Activated CD8-positive, alpha-beta memory T cell treated with anti-CD3 and anti-CD28 coated beads, Interleukin-2, amount 50 U/mL, for 24 hours (primary cell): ENCODE data around the gene ZDHHC8.
A peak's percentile ranks its signal among the peaks of the same experiment; 100 is the strongest.

Experiments used
- DNase-seq: peaks from one replicate; pipeline ENCODE4 v3.0.0-alpha.2; 2020; ENCODE audit errors: extremely low read depth

ZDHHC8 gene

DNA sequence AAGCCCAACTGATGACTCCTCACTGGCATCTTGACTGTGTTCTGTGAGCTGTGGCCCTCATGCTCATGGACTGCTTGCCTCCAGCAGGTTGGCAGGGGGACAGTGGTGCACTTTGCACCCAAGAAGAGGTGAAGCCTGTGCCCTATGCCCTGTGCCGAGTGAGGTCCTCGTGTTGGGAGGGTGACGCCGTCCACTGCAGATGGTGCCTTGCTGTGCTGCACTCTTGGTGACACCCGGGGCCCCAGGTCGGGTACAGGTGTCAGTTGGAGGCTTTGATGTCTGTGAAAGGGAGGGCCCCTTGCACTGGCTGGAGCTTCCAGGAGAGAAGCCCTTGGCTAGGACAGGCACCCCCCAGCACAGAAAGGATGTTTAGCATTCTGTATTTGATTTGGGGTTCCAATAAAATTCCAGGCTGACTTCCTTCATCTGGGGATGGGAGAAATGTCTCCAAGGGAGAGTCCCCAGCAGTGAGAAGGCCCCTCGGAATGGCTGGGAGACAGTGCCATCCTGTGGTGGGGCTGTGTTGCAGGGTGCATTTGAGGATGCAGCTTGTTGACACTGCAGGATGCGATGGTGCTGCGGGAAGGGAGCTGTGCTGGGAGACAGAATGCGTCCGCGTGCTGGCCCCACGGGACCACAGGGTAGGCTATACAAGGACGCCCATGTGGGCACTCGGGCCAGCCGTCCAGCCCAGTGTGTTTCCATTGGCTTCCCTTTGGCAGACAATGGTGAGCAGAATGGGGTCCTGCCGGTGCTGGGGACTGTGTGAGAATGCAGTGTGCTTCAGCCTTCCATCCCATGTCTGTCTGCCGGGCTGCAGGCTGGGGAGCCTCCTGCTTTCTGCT lies 2.5 kb upstream of the ZDHHC8 start:
- no peak for DNase-seq

DNA sequence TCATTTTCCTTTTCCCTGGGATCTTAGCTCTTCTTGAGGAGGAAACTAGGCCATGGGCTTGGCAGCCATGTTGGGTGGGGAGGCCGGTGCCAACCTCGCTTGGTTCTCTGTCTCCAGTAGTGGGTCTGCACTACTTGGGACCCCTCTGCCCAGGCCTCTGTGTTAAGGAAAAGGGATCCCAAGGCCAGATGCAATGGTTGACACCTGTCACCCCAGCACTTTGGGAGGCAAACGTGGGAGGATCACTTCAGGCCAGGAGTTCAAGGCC lies 1.9 kb upstream of the ZDHHC8 start:
- DNase-seq = no peak

DNA sequence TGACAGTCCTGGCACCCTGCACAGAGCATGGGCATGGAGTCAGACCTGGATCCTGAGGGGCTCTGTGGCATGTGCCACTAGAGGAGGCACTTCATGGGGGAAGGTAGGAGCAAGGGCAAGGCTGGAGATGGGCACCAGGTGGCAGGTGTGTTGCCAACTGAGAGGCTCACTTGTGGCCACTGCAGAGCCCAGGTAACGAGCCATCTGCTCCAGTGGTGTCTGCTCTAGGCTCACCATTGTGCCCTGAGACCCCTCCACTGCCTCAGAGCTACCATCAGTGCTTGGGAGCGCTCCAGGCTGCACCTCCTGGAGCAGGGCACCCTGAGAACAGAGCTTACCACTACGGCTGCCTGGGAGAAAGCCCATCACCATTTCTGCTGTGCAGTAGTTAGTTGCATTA lies 1.3 kb upstream of the ZDHHC8 start:
- no peak for DNase-seq

DNA sequence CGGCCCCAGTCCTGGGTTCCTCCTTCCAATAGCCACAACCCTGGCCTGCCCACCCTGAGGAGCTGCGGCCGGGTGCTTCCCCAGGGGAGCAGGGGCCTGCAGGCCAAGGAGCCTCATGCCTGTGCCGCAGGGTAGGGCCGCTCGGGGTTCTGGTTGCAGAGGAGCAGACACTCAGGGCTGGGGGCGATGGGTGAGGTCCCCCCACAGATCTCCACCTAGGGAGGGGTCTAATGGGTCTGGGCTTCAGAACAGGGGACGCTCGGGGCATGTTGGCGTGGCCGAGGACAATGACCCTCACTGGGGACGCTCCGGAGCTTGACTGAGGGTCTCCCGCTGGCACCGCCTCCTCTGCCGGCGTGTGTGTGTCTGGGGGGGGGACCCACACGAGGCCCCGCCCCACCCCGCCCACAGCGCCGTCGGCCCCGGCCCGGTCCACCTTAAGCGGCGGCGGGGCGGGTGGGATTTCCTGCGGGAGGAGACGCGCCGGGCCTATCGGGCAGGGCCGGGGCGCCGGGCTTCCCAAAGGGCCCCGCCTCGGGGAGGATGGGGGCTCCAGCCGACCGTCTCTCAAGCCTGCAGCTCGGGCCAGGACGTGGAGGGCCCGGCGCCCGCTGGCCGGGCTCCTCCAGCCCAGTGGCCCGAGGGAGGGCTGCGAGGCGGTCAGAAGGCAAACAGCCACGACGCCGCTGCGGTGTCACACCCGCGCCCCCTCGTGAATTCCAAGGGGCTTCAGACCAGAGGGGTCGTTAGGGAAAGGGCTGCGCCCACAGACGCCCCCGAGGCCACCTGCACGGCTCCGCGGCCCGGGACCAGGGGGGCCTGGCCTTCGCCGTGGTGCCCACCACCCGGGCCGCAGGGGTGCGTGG lies 640 bp upstream of the ZDHHC8 start:
- DNase-seq = peak; percentile 51

DNA sequence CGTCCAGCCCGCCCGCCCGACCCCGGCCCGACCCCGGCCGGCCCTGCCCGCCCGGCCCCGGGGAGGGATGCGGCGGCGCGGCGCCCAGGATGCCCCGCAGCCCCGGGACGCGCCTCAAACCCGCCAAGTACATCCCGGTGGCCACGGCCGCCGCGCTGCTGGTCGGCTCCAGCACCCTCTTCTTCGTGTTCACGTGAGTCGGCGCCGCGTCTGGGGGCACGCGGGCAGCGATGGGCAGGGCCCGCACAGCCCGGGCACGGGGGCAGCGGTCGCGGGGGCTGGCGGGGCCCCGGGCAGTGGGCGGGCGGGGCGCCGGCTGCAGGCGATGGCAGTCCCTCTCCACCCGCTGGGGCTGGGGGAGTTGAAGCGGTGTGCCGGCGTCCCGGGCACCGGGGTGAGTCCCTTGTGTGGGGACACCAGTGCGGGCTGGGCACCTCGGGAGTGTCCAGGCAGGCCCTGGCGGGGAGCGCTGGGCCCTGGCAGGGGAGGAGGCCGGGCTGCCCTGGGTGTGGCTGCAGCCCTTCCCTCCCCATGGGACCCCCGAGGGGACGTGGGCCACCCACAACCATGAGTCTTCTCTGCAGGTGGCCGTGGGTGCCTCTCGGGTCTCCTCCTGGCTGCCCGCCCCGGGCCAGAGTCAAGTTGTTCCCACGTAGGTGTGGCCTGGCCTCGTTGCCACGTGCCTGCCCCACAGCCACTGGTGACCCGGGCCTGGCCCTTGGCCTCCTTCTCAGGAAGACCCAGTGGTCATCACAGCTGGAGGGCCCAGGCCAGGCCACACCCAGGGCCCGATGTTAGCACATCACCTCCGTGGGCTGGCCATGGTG lies 468 bp downstream of the ZDHHC8 start:
- DNase-seq = no peak

DNA sequence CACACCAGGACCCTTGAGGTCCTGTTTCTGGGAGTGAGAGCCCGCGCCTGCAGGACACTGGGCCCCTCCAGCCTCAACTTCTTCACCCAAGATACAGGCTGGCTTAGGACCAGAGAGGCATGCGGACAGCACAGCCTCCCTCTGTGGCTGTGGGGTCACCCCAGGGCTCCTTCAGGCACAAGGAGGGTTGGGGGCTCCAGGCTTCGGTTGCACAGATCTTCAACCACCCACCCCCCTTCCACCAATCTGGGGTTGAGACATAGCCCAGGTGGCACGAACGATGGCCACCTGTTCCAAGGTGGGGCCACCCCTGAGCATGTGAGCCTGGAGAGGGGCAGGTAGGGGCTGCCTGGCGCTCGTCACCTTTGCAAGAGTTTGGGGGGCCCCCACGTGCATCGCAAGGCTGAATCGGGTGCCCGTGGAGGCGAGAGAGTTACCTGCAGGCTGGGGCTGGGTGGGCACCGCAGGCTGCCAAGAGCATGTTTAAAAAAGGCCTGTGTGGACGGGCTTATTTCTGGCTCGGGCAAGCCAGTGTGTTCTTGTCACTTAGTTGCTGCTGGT lies 1.2 kb downstream of the ZDHHC8 start:
- DNase-seq = no peak

DNA sequence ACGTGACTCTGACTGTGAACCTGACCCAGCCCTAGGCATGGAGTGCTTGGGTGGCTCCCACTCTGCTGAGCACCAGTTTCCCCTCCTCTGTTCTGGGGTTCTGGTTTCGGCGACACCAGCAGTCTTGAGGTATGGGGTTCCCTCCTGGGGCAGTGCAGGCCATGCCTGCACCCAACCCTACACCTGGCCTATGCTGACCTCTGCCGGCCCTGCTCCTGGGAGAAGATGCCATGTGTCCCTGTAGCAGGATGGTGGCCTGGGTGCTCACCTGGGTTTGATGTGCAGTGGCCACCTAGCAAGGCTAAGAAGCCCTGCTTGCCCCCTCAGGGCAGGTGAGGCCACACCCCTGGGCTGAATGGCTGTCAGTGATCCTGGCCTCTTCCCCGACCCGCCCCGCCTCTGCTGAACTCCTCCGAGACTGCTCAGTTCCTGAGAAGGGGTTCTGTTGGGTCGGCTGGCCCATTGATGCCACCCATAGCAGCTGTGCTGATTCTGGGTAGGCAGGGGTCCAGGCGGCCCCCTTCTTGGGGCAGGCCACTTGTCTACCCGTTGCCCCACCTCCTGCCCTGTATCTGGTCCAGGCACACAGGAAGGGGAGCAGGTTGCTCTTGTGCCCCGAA lies 2.4 kb downstream of the ZDHHC8 start:
- DNase-seq = no peak

DNA sequence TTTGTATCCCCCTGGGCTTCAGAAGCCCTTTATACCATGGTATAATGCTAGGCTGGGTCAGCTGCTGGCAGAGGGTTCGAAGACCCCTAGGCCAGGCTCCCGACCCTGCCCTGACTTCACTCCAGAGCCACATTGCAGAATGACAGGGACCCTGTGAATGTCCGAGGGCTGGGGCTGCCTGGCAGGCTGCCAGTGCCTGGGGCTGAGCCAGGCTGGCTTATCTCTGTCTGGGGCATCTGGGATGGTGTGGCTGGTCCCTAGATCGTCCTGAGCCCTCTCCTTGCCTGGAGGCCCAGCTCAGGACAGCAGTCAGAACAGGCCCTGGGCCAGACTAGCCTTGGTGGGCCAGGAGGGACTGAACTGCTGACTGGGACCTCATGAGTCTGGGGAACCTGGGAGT lies 3.7 kb downstream of the ZDHHC8 start:
- no peak for DNase-seq

DNA sequence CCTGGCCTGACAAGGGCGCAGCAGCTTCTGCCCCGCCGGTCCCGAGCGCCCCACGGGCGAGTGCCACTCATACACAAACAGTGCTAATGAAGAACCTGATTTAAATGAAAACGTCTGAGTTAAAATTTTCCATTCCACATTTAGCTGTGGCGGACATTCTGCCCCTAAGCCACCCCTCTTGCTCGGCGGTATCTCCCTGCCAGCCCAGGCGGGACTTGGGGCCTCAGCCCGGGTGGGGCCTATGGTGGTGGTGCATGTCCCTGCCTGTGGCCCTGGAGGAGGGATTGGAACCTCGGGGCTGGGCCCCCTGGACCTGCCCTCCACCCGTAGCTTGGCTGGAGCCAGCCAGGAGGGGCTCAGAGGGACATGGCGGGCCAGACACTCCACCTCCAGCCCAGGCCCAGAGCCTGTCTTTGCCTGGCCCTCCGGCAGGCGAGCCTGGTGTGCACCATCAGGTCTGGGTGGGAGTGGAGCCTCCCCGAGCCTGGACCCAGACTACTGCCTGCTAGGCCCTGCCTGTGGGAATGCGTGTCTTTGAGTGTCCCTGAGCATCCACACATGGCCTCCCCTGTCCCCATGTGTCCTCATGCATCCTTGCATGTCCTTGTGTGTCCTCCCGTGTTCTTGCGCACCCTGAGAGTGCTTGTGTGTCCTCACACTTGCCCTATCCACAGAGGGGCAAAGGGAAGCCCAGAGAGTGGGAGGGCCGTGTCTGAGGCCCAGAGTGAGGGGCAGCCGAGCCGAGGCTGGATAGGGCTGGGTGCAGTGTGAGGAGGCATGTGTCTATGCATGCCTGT lies 4.4 kb downstream of the ZDHHC8 start:
- DNase-seq = no peak

DNA sequence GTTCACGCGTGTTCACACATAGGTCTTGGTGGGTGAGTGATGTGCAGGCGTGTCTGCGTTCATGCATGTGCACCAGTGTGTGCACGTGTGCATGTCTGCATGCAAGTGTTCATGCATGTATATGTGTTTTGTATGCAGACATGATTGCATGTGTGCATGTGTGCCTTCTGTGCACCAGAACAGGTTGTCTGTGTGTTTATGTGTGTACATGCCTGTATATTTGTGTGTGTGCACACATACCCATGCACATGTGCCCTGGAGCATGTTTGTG lies 4.9 kb downstream of the ZDHHC8 start:
- no peak for DNase-seq

DNA sequence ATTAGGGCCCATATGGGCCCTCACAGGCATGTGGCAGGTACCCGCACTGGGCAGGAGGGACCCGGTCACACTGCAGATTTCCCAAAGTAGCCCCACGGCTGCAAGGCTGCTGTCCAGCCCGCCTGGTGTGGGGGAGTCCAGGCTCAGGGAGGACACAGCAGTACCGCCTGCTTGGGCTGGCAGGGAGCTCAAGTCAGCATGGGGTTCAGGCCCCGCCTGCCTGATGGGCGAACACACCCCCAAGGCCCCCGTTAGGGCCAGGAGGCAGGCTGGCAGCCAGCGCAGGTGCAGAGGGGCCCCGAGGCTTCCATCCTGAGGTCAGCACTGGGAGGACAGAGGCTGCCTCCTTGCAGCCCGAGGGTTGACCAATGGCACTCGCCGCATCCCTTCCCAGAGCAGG lies 5.5 kb downstream of the ZDHHC8 start:
- no peak for DNase-seq

DNA sequence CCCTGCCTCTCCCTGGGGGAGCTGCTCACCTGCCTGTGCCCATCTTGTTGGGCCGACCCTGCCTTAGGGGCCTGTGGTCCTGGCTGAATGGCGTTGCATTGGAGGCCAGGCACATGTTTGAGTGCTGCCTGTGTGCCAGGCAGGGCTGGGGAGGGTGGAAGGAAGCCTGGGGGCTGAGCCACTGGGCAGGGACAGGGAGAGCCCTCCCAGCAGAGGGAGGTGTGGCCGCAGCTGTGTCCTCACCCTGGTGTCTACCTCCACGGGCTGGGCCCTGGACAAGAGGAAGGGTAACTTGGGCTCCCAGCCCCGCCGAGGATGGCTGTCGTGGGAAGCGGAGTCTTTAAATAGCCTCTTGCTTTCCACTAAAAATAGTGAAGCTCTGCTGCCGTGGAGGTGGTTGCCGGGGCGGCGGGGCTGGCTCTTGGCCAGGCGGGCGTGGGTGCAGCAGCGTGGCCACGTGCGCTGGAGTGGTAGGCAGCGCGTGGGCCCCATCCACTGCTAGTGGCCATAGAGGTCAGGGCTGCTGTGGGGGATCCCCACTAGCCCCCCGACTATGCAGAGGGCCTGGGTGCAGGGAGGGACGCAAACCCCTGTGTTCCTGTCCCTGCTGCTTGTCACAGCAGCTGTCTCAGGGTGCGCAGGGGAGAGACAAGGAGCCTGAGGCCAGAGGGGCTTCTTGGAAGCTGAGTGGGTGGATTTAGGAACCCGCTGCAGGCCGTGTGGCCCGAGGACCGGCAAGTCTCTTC lies 6.2 kb downstream of the ZDHHC8 start:
- no peak for DNase-seq

DNA sequence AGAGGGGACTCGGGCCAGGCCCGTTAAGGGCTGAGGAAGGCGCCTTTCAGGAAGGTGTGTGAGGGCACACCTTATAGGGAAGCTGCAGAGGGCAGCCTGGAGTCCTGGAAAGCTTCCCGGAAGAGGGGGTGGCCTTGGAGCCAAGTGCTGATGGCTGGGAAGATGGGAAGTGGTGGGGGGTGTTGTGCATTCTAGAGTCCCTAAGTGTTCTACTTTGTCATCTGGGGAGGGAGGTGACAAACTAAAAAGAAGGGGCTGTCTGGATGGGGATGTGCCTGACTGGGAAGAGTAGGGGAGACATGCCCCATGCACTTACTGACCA lies 6.8 kb downstream of the ZDHHC8 start:
- DNase-seq = no peak

DNA sequence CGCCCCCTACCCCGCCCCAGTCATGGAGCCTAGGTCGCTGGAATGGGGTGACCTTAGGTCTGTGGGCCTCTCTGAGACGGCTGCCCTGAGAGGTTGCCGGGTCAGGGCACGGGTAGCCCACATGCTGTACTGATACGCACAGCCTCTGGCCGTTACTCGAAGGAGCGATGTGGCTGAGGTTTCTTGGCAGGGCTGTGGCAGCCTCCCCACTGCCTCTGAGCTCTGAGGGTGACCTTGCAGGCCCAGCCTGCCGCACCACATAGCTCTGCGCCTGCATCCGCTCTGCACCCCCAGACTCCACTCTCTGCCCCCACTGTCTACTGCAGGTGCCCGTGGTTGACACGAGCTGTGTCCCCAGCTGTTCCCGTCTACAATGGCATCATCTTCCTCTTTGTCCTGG lies 7.3 kb downstream of the ZDHHC8 start:
- DNase-seq = no peak

DNA sequence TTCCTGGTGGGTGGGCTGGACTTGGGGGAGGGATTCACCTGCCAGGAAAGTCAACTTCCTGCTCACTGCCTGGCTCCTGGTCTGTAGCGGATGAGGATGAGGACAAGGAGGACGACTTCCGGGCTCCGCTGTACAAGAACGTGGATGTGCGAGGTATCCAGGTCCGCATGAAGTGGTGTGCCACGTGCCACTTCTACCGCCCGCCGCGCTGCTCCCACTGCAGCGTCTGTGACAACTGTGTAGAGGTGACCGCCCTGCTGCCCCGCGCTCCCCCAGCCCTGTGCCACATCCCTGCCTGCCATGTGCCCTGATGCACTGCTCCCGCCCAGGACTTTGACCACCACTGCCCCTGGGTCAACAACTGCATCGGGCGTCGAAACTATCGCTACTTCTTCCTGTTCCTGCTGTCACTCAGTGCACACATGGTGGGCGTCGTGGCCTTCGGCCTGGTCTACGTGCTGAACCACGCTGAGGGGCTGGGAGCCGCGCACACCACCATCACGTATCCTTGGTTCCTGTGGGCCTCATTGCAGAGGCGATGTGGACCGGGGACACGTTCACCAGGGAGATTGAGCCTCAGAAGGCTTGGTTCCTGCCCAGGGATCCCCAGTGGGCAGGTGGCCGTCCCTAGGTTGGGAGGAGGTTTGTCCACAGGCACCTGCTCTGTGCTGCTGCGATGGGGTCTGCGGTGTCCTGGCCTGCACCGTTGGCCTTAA lies 7.9 kb downstream of the ZDHHC8 start:
- DNase-seq = no peak

DNA sequence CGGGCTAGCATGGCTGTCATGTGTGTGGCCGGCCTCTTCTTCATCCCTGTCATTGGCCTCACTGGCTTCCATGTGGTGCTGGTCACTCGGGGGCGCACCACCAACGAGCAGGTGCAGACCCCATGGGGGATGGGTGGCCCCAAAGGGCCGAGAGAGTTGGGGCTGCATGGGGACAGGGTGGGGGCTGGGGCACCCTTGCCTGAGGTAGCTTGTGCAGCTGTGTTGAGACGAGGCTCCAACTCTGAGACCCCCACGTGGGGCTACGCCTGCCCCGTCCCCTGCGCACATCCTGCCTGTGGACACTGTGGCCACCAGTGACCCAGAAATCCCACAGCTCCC lies 8.5 kb downstream of the ZDHHC8 start:
- DNase-seq = no peak

DNA sequence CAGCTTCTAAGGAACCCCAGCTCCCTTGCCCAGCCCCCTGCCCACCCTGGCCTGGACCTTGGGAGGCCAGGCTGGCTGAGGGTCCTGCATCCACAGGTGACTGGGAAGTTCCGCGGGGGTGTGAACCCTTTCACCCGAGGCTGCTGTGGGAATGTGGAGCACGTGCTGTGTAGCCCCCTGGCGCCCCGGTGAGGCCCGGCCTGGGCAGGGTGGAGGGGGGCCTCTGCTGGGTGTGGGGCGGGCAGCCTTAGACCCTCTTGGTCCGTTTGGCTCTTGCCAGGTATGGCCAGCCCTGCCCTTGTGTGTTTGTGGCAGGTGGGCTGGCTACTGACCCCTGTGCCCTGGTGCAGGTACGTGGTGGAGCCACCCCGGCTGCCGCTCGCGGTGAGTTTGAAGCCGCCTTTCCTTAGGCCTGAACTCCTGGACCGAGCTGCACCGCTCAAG lies 8.9 kb downstream of the ZDHHC8 start:
- no peak for DNase-seq

DNA sequence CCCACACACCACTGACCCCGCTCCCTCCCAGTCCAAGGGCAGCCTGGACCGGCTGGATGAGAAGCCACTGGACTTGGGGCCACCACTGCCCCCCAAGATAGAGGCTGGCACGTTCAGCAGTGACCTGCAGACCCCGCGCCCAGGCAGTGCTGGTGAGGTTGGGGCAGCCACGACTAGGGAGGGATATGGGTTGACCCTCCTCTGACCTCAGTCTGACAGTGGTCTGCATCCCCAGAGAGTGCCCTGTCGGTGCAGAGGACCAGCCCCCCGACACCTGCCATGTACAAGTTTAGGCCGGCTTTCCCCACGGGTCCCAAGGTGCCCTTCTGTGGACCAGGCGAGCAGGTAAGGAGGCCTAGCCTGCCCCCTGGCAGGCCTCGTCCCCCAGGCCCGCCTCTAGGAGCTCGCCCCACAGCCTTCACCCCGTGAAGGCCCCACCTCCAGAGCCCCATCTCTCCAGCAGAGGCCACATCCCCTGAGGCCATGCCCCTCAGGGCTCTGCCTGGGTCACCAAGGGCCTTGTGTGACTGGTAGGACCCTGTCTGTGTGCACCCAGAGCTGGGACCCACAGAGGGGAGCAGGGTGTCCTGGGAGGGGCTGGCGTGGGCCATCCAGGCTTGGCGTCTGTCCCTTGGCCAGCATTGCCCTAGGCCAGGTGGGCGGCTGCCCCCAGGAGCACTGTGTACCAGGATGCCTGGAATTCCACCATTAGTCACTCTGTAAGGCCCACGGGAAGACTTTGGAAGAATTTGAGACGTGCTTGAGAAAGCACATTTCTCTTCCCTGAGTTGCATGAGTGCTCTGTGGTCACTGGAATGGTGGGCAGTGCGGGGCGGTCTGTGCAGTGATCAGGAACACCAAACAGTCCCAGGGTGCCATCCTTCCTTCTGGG lies 9.8 kb downstream of the ZDHHC8 start:
- DNase-seq = no peak
